ENCODE results near the gene MAGEF1. TPM values are rescaled to one million over a fixed set of nuclear protein-coding genes. Genes with fewer than 3 reads are reported as not detected.

Gene MAGEF1, protein sequence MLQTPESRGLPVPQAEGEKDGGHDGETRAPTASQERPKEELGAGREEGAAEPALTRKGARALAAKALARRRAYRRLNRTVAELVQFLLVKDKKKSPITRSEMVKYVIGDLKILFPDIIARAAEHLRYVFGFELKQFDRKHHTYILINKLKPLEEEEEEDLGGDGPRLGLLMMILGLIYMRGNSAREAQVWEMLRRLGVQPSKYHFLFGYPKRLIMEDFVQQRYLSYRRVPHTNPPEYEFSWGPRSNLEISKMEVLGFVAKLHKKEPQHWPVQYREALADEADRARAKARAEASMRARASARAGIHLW
- 24.0 to 32.8 TPM (median 30.2 TPM) in 5 replicates for total RNA-seq (2022; extraction: Qiagen RNA extraction; ENCODE audit: low read depth)

DNA sequence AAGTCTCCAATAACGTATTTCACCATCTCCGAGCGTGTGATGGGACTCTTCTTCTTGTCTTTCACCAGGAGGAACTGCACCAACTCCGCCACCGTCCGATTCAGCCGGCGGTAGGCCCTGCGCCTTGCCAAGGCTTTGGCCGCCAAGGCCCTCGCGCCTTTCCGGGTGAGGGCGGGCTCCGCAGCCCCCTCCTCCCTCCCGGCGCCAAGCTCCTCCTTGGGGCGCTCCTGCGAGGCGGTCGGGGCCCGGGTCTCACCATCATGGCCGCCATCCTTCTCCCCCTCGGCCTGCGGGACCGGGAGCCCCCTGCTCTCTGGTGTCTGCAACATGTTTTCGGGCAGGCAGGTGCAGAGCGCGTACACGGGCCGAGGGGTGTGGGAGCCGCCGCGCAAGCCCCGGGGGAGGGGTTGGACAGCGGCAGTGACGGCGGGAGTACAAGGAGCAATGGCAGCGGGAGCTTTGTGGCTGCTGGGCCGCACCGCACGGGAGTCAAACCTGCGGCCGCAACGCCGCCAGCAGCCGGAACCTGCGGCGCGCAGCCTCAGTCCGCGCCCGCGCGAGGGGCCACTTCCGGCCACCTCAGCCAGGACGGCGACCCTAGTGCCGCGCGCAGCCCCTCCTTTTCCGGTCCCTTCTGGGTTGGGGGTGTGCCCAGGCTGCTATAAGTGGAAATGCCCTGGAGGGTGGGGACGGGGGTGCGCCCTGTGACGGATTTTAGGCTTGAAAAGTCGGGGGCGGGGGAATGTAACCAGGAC lies at the start of gene MAGEF1:
TSS of gene MAGEF1 (minus strand) at position 572 of the 755 bp plus-strand sequence. CDS start at position 329, 243 bp downstream.

Other genes with a start within 250 kb of the MAGEF1 start
- 0.23 to 0.51 TPM (median 0.35 TPM) in 5 replicates for gene EPHB3, start 150.3 kb downstream of the MAGEF1 start, total RNA-seq (2022; extraction: Qiagen RNA extraction; ENCODE audit: low read depth)
- gene VPS8, start 100.1 kb upstream of the MAGEF1 start, total RNA-seq (2022; extraction: Qiagen RNA extraction; ENCODE audit: low read depth): 5.2 to 8.5 TPM (median 7.9 TPM) in 5 replicates

All from A549 treated with RU486 at 1 μM for 4 hours (cell line).